Parathyroid adenoma (tissue), 2 donors: ENCODE data around the gene GRIK1.

Experiments
- H2AFZ ChIP-seq: fragments of 300-600 bp; sonication (generic); one replicate; pipeline ENCODE4 v1.7.0; 2017; ENCODE audit warnings: antibody characterized with exemption, mild to moderate bottlenecking
- H3K27ac ChIP-seq: fragments of 300-600 bp; sonication (generic); one replicate; pipeline ENCODE4 v1.7.0; 2017
- H3K27me3 ChIP-seq: fragments of 300-600 bp; sonication (generic); one replicate; pipeline ENCODE4 v1.7.0; 2017; ENCODE audit warnings: low read length; ENCODE audit not compliant: control insufficient read depth, insufficient read depth
- H3K36me3 ChIP-seq: fragments of 300-600 bp; sonication (generic); one replicate; pipeline ENCODE4 v1.7.0; 2017; ENCODE audit warnings: low read length; ENCODE audit not compliant: control insufficient read depth, insufficient read depth
- H3K4me1 ChIP-seq: fragments of 300-600 bp; sonication (generic); one replicate; pipeline ENCODE4 v1.7.0; 2017; ENCODE audit warnings: control low read depth
- H3K4me2 ChIP-seq: fragments of 300-600 bp; sonication (generic); one replicate; pipeline ENCODE4 v1.7.0; 2017; ENCODE audit warnings: low read length
- H3K4me3 ChIP-seq: fragments of 300-600 bp; sonication (generic); one replicate; pipeline ENCODE4 v1.7.0; 2017; ENCODE audit warnings: low read depth, low read length
- H3K79me2 ChIP-seq: fragments of 300-600 bp; sonication (generic); one replicate; pipeline ENCODE4 v1.7.0; 2017; ENCODE audit warnings: control low read depth
- H3K9ac ChIP-seq: fragments of 300-600 bp; sonication (generic); one replicate; pipeline ENCODE4 v1.7.0; 2017; ENCODE audit warnings: mild to moderate bottlenecking
- H3K9me3 ChIP-seq: fragments of 300-600 bp; sonication (generic); one replicate; pipeline ENCODE4 v1.7.0; 2017; ENCODE audit warnings: low read length; ENCODE audit not compliant: control insufficient read depth
- TF ChIP-seq, protein P1 (sequence below): fragments of 300-600 bp; sonication (generic); IDR thresholded peaks from one replicate; pipeline ENCODE4 v1.7.0; 2017; ENCODE audit warnings: antibody characterized with exemption, mild to moderate bottlenecking
- donor health status: primary hyperparathyroidism.

The GRIK1 gene

DNA sequence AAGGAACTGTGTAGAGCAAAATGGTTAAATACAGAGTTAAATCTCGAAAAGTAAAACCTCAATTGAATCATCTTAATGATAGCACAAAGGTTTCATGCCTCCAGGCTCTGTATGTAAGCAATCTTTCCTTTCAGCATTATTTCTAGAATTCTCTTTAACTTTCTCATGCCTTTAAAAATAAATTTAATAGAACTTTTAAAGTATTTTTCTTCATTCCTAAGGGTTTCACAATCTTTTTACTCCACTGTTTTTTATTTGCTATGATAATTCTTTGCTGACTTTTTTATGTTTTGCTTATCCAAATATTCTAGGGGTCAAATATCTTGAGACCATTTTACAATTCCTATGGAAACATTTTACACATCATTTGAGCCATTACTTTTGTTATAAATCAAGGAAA lies 353.1 kb downstream of the GRIK1 start:
- H3K27me3 ChIP-seq = no peaks in the 10 kb centered on the region
- H3K4me3 ChIP-seq = no peak overlapping the region
- TF ChIP-seq, protein P1, sequence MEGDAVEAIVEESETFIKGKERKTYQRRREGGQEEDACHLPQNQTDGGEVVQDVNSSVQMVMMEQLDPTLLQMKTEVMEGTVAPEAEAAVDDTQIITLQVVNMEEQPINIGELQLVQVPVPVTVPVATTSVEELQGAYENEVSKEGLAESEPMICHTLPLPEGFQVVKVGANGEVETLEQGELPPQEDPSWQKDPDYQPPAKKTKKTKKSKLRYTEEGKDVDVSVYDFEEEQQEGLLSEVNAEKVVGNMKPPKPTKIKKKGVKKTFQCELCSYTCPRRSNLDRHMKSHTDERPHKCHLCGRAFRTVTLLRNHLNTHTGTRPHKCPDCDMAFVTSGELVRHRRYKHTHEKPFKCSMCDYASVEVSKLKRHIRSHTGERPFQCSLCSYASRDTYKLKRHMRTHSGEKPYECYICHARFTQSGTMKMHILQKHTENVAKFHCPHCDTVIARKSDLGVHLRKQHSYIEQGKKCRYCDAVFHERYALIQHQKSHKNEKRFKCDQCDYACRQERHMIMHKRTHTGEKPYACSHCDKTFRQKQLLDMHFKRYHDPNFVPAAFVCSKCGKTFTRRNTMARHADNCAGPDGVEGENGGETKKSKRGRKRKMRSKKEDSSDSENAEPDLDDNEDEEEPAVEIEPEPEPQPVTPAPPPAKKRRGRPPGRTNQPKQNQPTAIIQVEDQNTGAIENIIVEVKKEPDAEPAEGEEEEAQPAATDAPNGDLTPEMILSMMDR = no peak
- no peaks in the 10 kb centered on the region for H3K4me1 ChIP-seq
- H3K27ac ChIP-seq = no peak overlapping the region
- no peaks in the 10 kb centered on the region for H3K9me3 ChIP-seq
- H2AFZ ChIP-seq = no peak overlapping the region
- H3K4me2 ChIP-seq = no peak overlapping the region
- no peaks in the 10 kb centered on the region for H3K36me3 ChIP-seq
- no peaks in the 10 kb centered on the region for H3K79me2 ChIP-seq
- H3K9ac ChIP-seq = no peak overlapping the region

DNA sequence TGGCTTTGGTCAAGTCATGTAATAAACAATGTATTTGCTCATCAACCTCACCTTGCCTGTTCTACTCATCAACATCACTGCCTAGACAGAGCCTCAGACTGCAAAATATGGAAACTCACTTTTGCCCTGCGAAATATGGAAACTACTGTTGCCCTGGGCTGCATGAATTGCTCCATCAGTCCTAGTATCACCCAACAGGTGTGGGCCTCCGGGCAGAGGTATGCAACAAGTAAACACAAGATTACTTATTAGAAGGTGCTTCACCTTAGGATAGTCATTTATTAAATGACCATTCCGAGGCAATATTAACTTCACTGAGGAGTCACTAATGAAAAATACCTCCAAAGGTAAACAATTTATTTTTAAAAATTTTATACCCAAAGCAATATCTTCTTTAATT lies 354.3 kb downstream of the GRIK1 start:
- TF ChIP-seq, protein P1 = no peak

DNA sequence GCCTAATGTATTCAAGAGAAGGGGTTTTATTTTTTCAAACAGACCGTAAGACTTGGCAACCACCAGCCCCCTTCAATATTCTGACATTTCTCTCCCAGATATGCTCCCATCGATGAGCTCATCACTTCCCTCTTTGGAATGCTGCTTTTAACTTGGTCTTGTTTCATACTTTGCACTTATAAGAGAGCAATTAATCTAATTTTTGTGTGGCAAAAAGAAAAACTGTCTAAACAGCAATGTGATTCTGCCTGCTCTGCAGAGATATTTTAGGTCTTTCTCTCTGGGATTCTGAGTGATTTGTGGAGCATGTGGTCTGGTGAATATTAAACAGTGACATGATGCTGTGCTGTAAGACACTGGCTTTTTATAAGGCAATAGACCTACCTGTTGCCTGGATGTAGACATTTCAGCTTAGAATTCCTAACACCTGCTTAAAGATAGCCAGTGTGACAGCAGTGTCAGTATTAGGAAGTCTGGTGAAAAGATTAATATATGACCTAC lies 356.3 kb downstream of the GRIK1 start:
- no peak overlapping the region for H3K4me3 ChIP-seq
- no peaks in the 10 kb centered on the region for H3K36me3 ChIP-seq
- H3K9me3 ChIP-seq = no peaks in the 10 kb centered on the region
- no peak overlapping the region for H3K9ac ChIP-seq
- TF ChIP-seq, protein P1 = no peak
- no peak overlapping the region for H2AFZ ChIP-seq
- H3K4me1 ChIP-seq = no peaks in the 10 kb centered on the region
- H3K4me2 ChIP-seq = no peak overlapping the region
- no peaks in the 10 kb centered on the region for H3K27me3 ChIP-seq
- no peak overlapping the region for H3K27ac ChIP-seq
- H3K79me2 ChIP-seq = no peaks in the 10 kb centered on the region

More for the DNA sequence above, 354.3 kb downstream of the GRIK1 start:
- H2AFZ ChIP-seq = no peak overlapping the region
- H3K9ac ChIP-seq = no peak overlapping the region
- H3K9me3 ChIP-seq = no peaks in the 10 kb centered on the region
- no peaks in the 10 kb centered on the region for H3K4me1 ChIP-seq
- no peaks in the 10 kb centered on the region for H3K36me3 ChIP-seq
- no peaks in the 10 kb centered on the region for H3K27me3 ChIP-seq
- no peaks in the 10 kb centered on the region for H3K79me2 ChIP-seq
- no peak overlapping the region for H3K4me3 ChIP-seq
- no peak overlapping the region for H3K4me2 ChIP-seq
- H3K27ac ChIP-seq = no peak overlapping the region

DNA sequence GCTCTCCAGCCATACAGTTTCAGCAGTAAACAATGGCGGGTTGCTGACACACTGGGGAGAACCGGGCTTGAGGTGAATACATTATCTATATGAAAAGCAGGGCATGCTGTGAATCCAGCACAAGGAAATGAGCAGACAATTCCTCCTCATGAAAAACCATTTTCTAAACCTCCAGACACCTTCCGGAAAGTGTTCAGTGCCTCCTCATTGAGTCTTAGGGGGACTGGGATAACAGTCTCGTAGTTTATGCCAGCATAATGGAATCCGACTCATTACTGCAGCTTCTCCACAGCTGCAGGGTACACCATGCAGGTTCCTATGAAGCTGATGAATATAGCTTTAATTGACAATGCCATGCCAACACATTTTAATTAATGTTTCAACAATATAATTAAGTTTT lies 356.9 kb downstream of the GRIK1 start:
- H3K4me3 ChIP-seq = no peak overlapping the region
- H3K4me2 ChIP-seq = no peak overlapping the region
- no peak overlapping the region for H2AFZ ChIP-seq
- H3K36me3 ChIP-seq = no peaks in the 10 kb centered on the region
- H3K27me3 ChIP-seq = no peaks in the 10 kb centered on the region
- H3K9ac ChIP-seq = no peak overlapping the region
- TF ChIP-seq, protein P1 = no peak
- H3K4me1 ChIP-seq = no peaks in the 10 kb centered on the region
- no peaks in the 10 kb centered on the region for H3K9me3 ChIP-seq
- no peak overlapping the region for H3K27ac ChIP-seq
- no peaks in the 10 kb centered on the region for H3K79me2 ChIP-seq

DNA sequence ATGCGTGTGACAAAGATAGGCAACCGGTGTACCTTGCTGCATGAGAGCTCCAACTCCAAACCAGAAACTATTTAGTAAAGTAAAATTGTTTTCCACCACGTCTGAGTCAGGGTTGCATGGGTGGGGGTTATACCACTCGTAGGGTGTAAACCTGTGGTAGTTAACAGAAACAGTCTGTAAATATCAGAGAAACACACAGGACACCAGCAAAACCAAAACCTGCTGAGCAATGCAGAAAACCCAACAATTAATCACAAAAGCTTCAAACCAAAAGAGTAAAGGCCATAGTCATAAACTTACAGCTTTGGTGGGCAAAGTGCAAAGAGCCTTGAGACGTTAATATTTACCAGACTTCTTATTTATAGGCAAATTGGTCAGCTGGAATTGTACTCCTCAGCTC lies 358.4 kb downstream of the GRIK1 start:
- H3K4me1 ChIP-seq = no peaks in the 10 kb centered on the region
- no peaks in the 10 kb centered on the region for H3K36me3 ChIP-seq
- no peak overlapping the region for H3K4me3 ChIP-seq

More for the DNA sequence above, 358.4 kb downstream of the GRIK1 start:
- Histone ChIP-seq H3K79me2 (no peaks in the 10 kb centered on the region), H3K27ac (no peak overlapping the region), H3K27me3 (no peaks in the 10 kb centered on the region), H3K4me2 (no peak overlapping the region), H3K9me3 (no peaks in the 10 kb centered on the region), H2AFZ (no peak overlapping the region), H3K9ac (no peak overlapping the region)
- TF ChIP-seq, protein P1 = no peak
